Natural killer cell (primary cell): ENCODE results near the gene AOAH. TPM values are rescaled to one million over a fixed set of nuclear protein-coding genes. Genes with fewer than 3 reads are reported as not detected.
"Not testable (repeated sequence)": the region's sequence is repeated elsewhere in the genome, so short reads cannot be mapped to it uniquely, and the experiment has no call there.

Source experiments
- ATAC-seq, 3 donors: fragments of 150-1000 bp in 2 of 3; fragments of 200-7000 bp in 1 of 3; cut with Tn5 transposase; 1 replicate in 1 of 3; 2 replicates in 2 of 3; pipeline ENCODE4 v1.10.0; 2021; ENCODE audit warnings: mild to moderate bottlenecking in 2 of 3, moderate library complexity in 2 of 3
- DNase-seq, 2 donors: peaks; one replicate each; pipeline versions ENCODE4 v3.0.0 to v3.0.0-alpha.2; 2013 to 2021; ENCODE audit warnings: mixed read lengths in 1 of 2
- H3K27ac ChIP-seq: one replicate; pipeline ENCODE4 v1.5.1; 2013; ENCODE audit warnings: mild to moderate bottlenecking, low read length
- H3K27me3 ChIP-seq: one replicate; pipeline ENCODE4 v1.6.1; 2013; ENCODE audit warnings: low read length; ENCODE audit not compliant: control insufficient read depth, insufficient read depth
- H3K36me3 ChIP-seq: one replicate; pipeline ENCODE4 v1.6.1; 2013; ENCODE audit warnings: low read length; ENCODE audit not compliant: control insufficient read depth, insufficient read depth
- H3K4me1 ChIP-seq: one replicate; pipeline ENCODE4 v1.6.1; 2013; ENCODE audit warnings: low read length; ENCODE audit not compliant: control insufficient read depth, insufficient read depth
- H3K4me3 ChIP-seq: one replicate; pipeline ENCODE4 v1.5.1; 2013; ENCODE audit warnings: low read length
- H3K9me3 ChIP-seq: one replicate; pipeline ENCODE4 v1.6.1; 2013; ENCODE audit warnings: low read length; ENCODE audit not compliant: control insufficient read depth, insufficient read depth
- H3K27ac Mint-ChIP-seq, 2 donors: one replicate each; pipeline ENCODE4 v1.8.0; 2022; ENCODE audit warnings: mild to moderate bottlenecking in 2 of 2, mixed read lengths in 2 of 2, moderate library complexity in 1 of 2
- H3K27me3 Mint-ChIP-seq, 2 donors: one replicate each; pipeline ENCODE4 v1.8.0; 2022; ENCODE audit warnings: low read depth in 2 of 2, mixed read lengths in 2 of 2
- H3K36me3 Mint-ChIP-seq: one replicate; pipeline ENCODE4 v1.8.0; 2022; ENCODE audit warnings: mixed read lengths
- H3K4me1 Mint-ChIP-seq, 2 donors: one replicate each; pipeline ENCODE4 v1.8.0; 2022; ENCODE audit warnings: mixed read lengths in 2 of 2
- H3K4me3 Mint-ChIP-seq: one replicate; pipeline ENCODE4 v1.8.0; 2022; ENCODE audit warnings: mild to moderate bottlenecking, moderate library complexity, mixed read lengths
- H3K9me3 Mint-ChIP-seq, 2 donors: one replicate each; pipeline ENCODE4 v1.8.0; 2022; ENCODE audit warnings: mixed read lengths in 2 of 2
- WGBS: methylation state at CpG from one replicate; pipeline ENCODE4 v1.1.7; 2013; ENCODE audit warnings: missing lambda C conversion rate; ENCODE audit not compliant: insufficient coverage; 5-methylcytosine and 5-hydroxymethylcytosine counted together
- intact Hi-C: fragments of 100-400 bp; cut with micrococcal nuclease; formaldehyde crosslinking; loops from one replicate; pipeline ENCODE4 v1.14.2; 2022
- total RNA-seq, 4 donors: library from RNA; stranded (reverse); fragments of 120-200 nt in 1 of 4; gene quantifications; one replicate each; pipeline versions ENCODE4 v1.2.3 to v1.2.4, GENCODE V29; 2013 to 2022
- TF ChIP-seq, protein P1 (sequence below): fragments of 200-600 bp; IDR thresholded peaks from one replicate; pipeline ENCODE4 v1.8.0; 2022; ENCODE audit warnings: antibody characterized with exemption

The AOAH gene
- total RNA-seq, 3 donors from 2014 or later (not counting 1 experiment from before 2014, with no cell fraction given), result 263 to 403 (median 312) TPM

DNA sequence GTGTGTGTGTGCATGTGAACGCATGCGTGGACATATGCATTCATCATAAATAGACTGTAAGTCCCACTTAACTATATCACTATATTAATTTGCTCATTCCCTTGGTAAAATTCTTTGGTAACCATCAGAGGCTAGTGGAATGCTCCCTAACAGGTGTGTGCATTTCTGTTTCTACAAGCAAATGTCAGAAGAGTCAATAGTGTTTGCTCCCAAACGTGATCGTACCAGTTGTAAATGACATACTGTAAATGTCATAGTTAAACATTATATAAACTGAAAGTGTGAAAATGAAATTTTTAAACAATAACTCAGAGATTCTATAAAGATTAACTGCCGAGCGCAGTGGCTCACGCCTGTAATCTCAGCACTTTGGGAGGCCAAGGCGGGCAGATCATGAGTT, 240.0 kb downstream of the AOAH start:
- TF ChIP-seq, protein P1, sequence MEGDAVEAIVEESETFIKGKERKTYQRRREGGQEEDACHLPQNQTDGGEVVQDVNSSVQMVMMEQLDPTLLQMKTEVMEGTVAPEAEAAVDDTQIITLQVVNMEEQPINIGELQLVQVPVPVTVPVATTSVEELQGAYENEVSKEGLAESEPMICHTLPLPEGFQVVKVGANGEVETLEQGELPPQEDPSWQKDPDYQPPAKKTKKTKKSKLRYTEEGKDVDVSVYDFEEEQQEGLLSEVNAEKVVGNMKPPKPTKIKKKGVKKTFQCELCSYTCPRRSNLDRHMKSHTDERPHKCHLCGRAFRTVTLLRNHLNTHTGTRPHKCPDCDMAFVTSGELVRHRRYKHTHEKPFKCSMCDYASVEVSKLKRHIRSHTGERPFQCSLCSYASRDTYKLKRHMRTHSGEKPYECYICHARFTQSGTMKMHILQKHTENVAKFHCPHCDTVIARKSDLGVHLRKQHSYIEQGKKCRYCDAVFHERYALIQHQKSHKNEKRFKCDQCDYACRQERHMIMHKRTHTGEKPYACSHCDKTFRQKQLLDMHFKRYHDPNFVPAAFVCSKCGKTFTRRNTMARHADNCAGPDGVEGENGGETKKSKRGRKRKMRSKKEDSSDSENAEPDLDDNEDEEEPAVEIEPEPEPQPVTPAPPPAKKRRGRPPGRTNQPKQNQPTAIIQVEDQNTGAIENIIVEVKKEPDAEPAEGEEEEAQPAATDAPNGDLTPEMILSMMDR, result no peak
- DNase-seq (no peak), ATAC-seq (no peak)
- H3K9me3 Mint-ChIP-seq, result no peaks in the 10 kb centered on the region
- H3K4me3 ChIP-seq, result no peak overlapping the region
- no peak overlapping the region for H3K4me3 Mint-ChIP-seq
- no peak overlapping the region for H3K27ac Mint-ChIP-seq
- H3K4me1 ChIP-seq, result no peaks in the 10 kb centered on the region
- no peaks in the 10 kb centered on the region for H3K36me3 ChIP-seq
- peaks cover 0 to 6% of the 10 kb centered on the region in 2 donors for H3K27me3 Mint-ChIP-seq
- H3K27ac ChIP-seq, result no peak overlapping the region
- H3K27me3 ChIP-seq, result no peaks in the 10 kb centered on the region
- intact Hi-C loops, result loop anchor here (10.0 kb wide), 1 partner anchor 1031 kb away; no protein-coding TSS in a partner anchor
- H3K9me3 ChIP-seq, result no peaks in the 10 kb centered on the region
- WGBS, result 90% methylated on average over 6 of the region's 8 CpGs
- H3K36me3 Mint-ChIP-seq, result peaks cover 9% of the 10 kb centered on the region
- peaks cover 0 to 5% of the 10 kb centered on the region in 2 donors for H3K4me1 Mint-ChIP-seq

DNA sequence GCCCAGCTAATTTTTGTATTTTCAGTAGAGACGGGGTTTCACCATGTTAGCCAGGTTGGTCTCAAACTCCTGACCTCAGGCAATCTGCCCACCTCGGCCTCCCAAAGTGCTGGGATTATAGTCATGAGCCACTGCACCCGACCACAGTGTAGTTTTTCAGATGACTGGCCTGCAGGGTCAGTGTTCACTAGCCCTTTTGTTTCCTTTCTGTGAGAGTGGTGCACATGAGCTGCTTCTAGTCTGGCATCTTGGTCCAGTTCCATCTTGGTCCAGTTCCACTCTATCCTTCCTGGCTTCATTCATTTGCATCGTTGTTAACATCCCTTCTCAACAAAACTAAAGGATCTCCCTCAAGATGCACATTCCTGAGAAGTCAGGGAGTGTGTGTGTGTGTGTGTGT, 240.4 kb downstream of the AOAH start:
- not testable (repeated sequence) for ATAC-seq, H3K9me3 Mint-ChIP-seq, H3K27ac Mint-ChIP-seq, H3K9me3 ChIP-seq, H3K4me3 ChIP-seq, H3K27me3 ChIP-seq, H3K36me3 ChIP-seq, H3K4me1 Mint-ChIP-seq, H3K4me1 ChIP-seq, H3K27ac ChIP-seq, H3K4me3 Mint-ChIP-seq, H3K27me3 Mint-ChIP-seq, DNase-seq
- intact Hi-C loops, result loop anchor here (10.0 kb wide), 1 partner anchor 1031 kb away; no protein-coding TSS in a partner anchor
- peaks cover 13% of the 10 kb centered on the region for H3K36me3 Mint-ChIP-seq
- 85% methylated on average over 3 of the region's 4 CpGs for WGBS

GRCh38 chr7:36478745-36479144, 245.5 kb downstream of the AOAH start:
- intact Hi-C loops, result no loop called here
- Mint-ChIP-seq H3K9me3 (no peaks in the 10 kb centered on the region), H3K4me1 (peaks cover 9 to 10% of the 10 kb centered on the region in 2 donors), H3K27me3 (peaks cover 0 to 6% of the 10 kb centered on the region in 2 donors), H3K36me3 (peaks cover 14% of the 10 kb centered on the region), H3K4me3 (no peak overlapping the region), H3K27ac (no peak overlapping the region)
- TF ChIP-seq, protein P1, result no peak
- H3K27me3 ChIP-seq, result no peaks in the 10 kb centered on the region
- ATAC-seq (no peak), DNase-seq (no peak)
- H3K4me1 ChIP-seq, result peaks cover 7% of the 10 kb centered on the region
- no peaks in the 10 kb centered on the region for H3K36me3 ChIP-seq
- H3K9me3 ChIP-seq, result no peaks in the 10 kb centered on the region
- H3K27ac ChIP-seq, result no peak overlapping the region
- no peak overlapping the region for H3K4me3 ChIP-seq
- 91% methylated on average over 1 of the region's 2 CpGs for WGBS

- H3K36me3 Mint-ChIP-seq, result peaks cover 14% of the 10 kb centered on the region
- WGBS, result 17% methylated on average over 1 of the region's 3 CpGs
- ATAC-seq, result no peak
- intact Hi-C loops, result no loop called here
- Histone ChIP-seq H3K27me3 (no peaks in the 10 kb centered on the region), H3K36me3 (no peaks in the 10 kb centered on the region), H3K4me1 (peaks cover 7% of the 10 kb centered on the region), H3K9me3 (no peaks in the 10 kb centered on the region), H3K4me3 (no peak overlapping the region), H3K27ac (no peak overlapping the region)
- H3K9me3 Mint-ChIP-seq, result no peaks in the 10 kb centered on the region
- TF ChIP-seq, protein P1, result no peak
- no peak overlapping the region for H3K4me3 Mint-ChIP-seq
- H3K27ac Mint-ChIP-seq, result no peak overlapping the region
- no peak for DNase-seq
- peaks cover 9 to 11% of the 10 kb centered on the region in 2 donors for H3K4me1 Mint-ChIP-seq
- H3K27me3 Mint-ChIP-seq, result peaks cover 0 to 6% of the 10 kb centered on the region in 2 donors
These were observed 248.9 kb downstream of the AOAH start for GRCh38 chr7:36475381-36475780.
